Measurements from ENCODE around the gene SLC45A2.

SLC45A2 gene

DNA sequence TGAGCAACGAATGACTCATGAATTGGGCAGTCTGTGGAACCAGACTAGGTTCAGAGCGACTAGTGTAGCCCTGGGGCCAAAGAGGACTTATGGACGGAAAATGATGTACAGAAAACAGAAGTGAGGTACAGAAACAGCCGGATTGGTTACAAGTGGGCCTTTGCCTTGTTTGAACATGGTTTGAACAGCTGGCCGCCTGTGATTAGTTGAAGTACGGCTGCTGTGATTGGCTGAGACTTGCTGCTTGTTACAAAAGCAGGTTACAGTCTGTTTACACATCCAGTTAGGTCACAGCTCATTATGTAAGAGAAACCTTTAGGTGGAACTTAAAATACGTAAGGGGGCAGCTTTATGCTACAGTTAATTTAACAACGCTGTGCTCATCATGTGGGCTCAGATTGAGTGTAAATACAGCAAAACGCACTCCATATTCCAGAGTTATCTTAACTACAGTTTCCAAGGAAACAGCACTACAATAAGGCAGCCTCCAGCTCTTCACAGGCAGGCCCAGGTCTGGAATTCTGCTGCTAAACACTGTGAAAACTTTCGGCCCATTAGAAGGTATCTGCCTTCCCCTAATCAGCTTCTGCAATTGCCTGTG, 16.8 kb upstream of the SLC45A2 start:
- H3K27ac ChIP-seq = peak overlapping the region; percentile 80
- H3K4me3 ChIP-seq (ENCODE audit: low read depth in 1 of 2, low read length in 1 of 2) = peak overlapping the region in 1 of 2 experiments; percentile 35
- peaks cover 22 to 61% of the 10 kb centered on the region in 2 experiments for H3K4me1 ChIP-seq (ENCODE audit: control insufficient read depth in 1 of 2, insufficient read depth in 1 of 2, low read depth in 1 of 2, low read length in 1 of 2)
- H3K27me3 ChIP-seq = no peaks in the 10 kb centered on the region
- TF ChIP-seq, protein P1, sequence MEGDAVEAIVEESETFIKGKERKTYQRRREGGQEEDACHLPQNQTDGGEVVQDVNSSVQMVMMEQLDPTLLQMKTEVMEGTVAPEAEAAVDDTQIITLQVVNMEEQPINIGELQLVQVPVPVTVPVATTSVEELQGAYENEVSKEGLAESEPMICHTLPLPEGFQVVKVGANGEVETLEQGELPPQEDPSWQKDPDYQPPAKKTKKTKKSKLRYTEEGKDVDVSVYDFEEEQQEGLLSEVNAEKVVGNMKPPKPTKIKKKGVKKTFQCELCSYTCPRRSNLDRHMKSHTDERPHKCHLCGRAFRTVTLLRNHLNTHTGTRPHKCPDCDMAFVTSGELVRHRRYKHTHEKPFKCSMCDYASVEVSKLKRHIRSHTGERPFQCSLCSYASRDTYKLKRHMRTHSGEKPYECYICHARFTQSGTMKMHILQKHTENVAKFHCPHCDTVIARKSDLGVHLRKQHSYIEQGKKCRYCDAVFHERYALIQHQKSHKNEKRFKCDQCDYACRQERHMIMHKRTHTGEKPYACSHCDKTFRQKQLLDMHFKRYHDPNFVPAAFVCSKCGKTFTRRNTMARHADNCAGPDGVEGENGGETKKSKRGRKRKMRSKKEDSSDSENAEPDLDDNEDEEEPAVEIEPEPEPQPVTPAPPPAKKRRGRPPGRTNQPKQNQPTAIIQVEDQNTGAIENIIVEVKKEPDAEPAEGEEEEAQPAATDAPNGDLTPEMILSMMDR (IDR thresholded peaks at IDR 0.05) = no peak
- peaks cover 14% of the 10 kb centered on the region for H3K36me3 ChIP-seq
- no peaks in the 10 kb centered on the region for H3K9me3 ChIP-seq

DNA sequence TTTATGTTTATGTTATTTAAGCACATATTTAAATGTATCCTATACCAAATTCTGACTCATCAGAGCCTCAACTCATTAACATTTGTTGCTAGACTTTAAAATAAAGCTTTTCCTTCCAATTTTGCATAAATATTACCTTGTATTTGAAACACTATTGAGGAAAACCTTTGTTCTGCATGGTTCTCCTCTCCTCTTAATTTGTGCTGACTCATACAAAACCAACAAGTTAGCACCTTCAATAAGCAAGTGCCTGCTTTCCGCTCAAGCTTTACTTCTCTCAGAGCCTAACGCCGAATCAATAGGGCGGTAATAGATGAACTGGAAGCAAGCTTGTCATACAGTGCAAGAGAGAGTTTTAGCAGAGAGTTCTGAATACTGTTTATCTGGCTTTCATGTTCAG, 15.5 kb upstream of the SLC45A2 start:
- Histone ChIP-seq H3K9me3 (no peaks in the 10 kb centered on the region), H3K4me1 (ENCODE audit: control insufficient read depth in 1 of 2, insufficient read depth in 1 of 2, low read depth in 1 of 2, low read length in 1 of 2) (peaks cover 22 to 53% of the 10 kb centered on the region in 2 experiments), H3K27me3 (no peaks in the 10 kb centered on the region), H3K27ac (peak overlapping the region; percentile 80), H3K36me3 (peaks cover 18% of the 10 kb centered on the region), H3K4me3 (ENCODE audit: low read depth in 1 of 2, low read length in 1 of 2) (no peak overlapping the region)
- TF ChIP-seq, protein P1 (IDR thresholded peaks at IDR 0.05) = no peak

DNA sequence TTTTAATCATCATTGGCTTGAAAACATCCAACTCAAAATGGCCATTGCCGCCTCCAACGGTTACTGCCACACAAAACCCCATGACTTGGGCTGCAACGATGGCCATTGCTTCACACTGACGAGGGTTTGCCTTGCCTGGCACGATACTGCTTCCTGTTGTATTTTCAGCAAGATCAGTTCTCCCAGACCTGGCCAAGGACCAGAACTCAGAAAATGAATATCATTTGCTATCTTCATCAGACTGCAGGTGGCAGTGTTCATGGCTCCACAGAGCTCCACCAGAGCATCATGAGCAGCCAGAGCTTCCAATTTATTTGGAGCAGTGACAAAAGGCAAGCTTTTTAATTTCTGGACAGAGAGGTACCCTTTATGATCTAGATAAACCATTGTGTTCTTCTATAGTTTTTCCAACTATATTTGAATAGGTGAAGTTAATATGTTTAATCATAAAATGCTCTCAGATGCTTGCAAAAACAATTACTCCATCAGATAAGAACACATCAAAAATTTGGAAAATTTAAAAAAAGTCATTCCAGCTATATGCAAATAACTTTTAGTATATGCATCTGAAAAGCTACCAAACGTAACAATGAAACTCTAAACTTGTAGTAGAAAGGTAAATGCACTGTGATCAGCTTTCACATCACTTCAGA, 13.0 kb upstream of the SLC45A2 start:
- H3K4me1 ChIP-seq (ENCODE audit: control insufficient read depth in 1 of 2, insufficient read depth in 1 of 2, low read depth in 1 of 2, low read length in 1 of 2) = peaks cover 20 to 42% of the 10 kb centered on the region in 2 experiments
- no peaks in the 10 kb centered on the region for H3K27me3 ChIP-seq
- no peak overlapping the region for H3K4me3 ChIP-seq (ENCODE audit: low read depth in 1 of 2, low read length in 1 of 2)
- peak overlapping the region; percentile 33 for H3K27ac ChIP-seq
- H3K9me3 ChIP-seq = no peaks in the 10 kb centered on the region
- peaks cover 21% of the 10 kb centered on the region for H3K36me3 ChIP-seq
- TF ChIP-seq, protein P1 (IDR thresholded peaks at IDR 0.05) = no peak

DNA sequence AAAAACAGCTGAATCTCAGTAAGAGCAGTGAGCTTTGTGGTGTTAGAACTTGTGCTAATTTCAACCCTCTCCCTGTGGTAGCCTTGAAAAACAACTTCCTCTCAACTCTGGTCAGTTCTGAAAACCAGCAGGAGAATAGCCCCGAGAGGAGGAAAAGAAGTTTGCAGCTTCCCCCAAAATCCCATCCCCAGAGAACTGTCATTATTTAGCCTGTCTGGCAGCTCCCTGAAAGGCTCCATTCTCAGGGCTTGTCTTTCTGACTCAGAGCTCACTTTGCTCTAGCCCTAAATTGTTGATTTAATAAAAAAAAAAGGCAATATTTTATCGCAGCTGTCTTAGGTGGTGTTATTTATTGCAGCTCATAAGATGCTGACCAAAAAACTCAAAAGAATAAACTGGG, 11.4 kb upstream of the SLC45A2 start:
- TF ChIP-seq, protein P1 (IDR thresholded peaks at IDR 0.05) = no peak
- Histone ChIP-seq H3K27ac (no peak overlapping the region), H3K9me3 (no peaks in the 10 kb centered on the region), H3K4me3 (ENCODE audit: low read depth in 1 of 2, low read length in 1 of 2) (no peak overlapping the region), H3K27me3 (no peaks in the 10 kb centered on the region), H3K4me1 (ENCODE audit: control insufficient read depth in 1 of 2, insufficient read depth in 1 of 2, low read depth in 1 of 2, low read length in 1 of 2) (peaks cover 4 to 26% of the 10 kb centered on the region in 2 experiments), H3K36me3 (peaks cover 21% of the 10 kb centered on the region)

DNA sequence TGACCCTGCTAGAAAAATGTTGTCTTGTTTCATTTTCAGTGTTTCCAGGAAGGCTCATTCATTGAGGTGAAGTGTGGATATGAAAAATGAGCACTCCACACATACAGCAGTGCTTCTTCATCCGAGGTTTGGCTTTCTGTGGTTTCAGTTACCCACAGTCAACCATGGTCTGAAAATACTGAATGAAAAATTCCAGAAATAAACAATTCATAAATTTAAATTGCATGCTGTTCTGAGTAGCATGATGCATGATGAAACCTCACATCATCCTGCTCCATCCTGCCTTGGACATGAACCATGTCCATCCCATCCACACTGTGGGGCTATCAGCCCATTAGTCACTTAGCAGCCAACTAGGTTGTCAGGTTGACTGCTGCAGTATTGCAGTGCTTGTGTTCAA, 10.4 kb upstream of the SLC45A2 start:
- no peak overlapping the region for H3K27ac ChIP-seq
- TF ChIP-seq, protein P1 (IDR thresholded peaks at IDR 0.05) = no peak
- peaks cover 0 to 16% of the 10 kb centered on the region in 2 experiments for H3K4me1 ChIP-seq (ENCODE audit: control insufficient read depth in 1 of 2, insufficient read depth in 1 of 2, low read depth in 1 of 2, low read length in 1 of 2)
- H3K9me3 ChIP-seq = no peaks in the 10 kb centered on the region
- H3K36me3 ChIP-seq = peaks cover 21% of the 10 kb centered on the region
- H3K27me3 ChIP-seq = no peaks in the 10 kb centered on the region
- no peak overlapping the region for H3K4me3 ChIP-seq (ENCODE audit: low read depth in 1 of 2, low read length in 1 of 2)
